Activated CD4-positive, alpha-beta T cell treated with anti-CD3 and anti-CD28 coated beads, Interleukin-2, amount 10 ng/mL, durations not matched to agents 7 days and 5 days (primary cell): ENCODE measurements around the gene BBS12. TPM values are rescaled to one million over a fixed set of nuclear protein-coding genes. Genes with fewer than 3 reads are reported as not detected.

Experiments used
- CTCF ChIA-PET: fragments of 350-600 bp; sonication (Branson Sonifier 250); formaldehyde crosslinking; loops from one replicate; lab custom pipeline; 2021; ENCODE audit warnings: antibody characterized with exemption; lab: Charles Lee
- POLR2A ChIA-PET: fragments of 350-600 bp; sonication (Branson Sonifier 250); formaldehyde crosslinking; loops from one replicate; lab custom pipeline; 2021; ENCODE audit warnings: antibody characterized with exemption; lab: Charles Lee
- DNase-seq: peaks from one replicate; pipeline ENCODE4 v3.0.0-alpha.2; 2020
- H3K27ac Mint-ChIP-seq: one replicate; pipeline ENCODE4 v1.8.0; 2021; ENCODE audit warnings: mild to moderate bottlenecking, moderate library complexity, mixed read lengths
- H3K27me3 Mint-ChIP-seq: one replicate; pipeline ENCODE4 v1.8.0; 2021; ENCODE audit warnings: mixed read lengths
- H3K36me3 Mint-ChIP-seq: one replicate; pipeline ENCODE4 v1.8.0; 2021; ENCODE audit warnings: low read depth, mixed read lengths
- H3K4me1 Mint-ChIP-seq: one replicate; pipeline ENCODE4 v1.8.0; 2021; ENCODE audit warnings: mixed read lengths
- H3K4me3 Mint-ChIP-seq: one replicate; pipeline ENCODE4 v1.8.0; 2021; ENCODE audit warnings: mild to moderate bottlenecking, moderate library complexity, mixed read lengths
- H3K9me3 Mint-ChIP-seq: one replicate; pipeline ENCODE4 v1.8.0; 2021; ENCODE audit warnings: mixed read lengths
- total RNA-seq, 2 experiments: library from RNA; stranded (reverse); gene quantifications; one replicate each; pipeline ENCODE4 v1.2.3, GENCODE V29; 2021

Gene BBS12
- total RNA-seq, 2 experiments from 2014 or later = 1.7 to 2.1 TPM

DNA sequence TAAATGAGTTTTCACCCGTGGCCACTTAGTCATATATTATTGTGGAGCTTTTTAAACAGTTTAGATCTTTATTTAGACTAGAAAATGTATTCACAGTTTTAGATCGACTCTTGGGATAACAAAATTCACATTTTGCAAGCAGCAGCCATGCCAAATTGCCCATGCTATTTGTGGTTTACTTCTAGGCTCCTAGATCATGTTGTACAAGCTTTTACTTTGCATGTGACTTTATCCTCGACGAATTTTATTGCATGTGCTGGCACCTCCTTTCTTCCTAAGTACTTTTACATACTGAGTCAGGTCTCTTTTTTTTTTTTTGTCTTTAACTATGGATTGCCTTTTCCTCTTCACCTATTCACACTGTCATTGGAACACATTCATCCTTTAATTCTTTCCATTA, 23.2 kb downstream of the BBS12 start:
- H3K27ac Mint-ChIP-seq = no peak overlapping the region
- peaks cover 5% of the 10 kb centered on the region for H3K4me1 Mint-ChIP-seq
- no peaks in the 10 kb centered on the region for H3K36me3 Mint-ChIP-seq
- DNase-seq = no peak
- ChIA-PET POLR2A (no interaction called here), CTCF (interaction anchor here (0.6 to 2.1 kb wide), 5 partner anchors 12 to 159 kb away, joined by 3 to 6 read pairs (median 3); no protein-coding TSS in a partner anchor)
- no peak overlapping the region for H3K4me3 Mint-ChIP-seq
- H3K9me3 Mint-ChIP-seq = no peaks in the 10 kb centered on the region
- peaks cover 44% of the 10 kb centered on the region for H3K27me3 Mint-ChIP-seq

- Mint-ChIP-seq H3K9me3 (no peaks in the 10 kb centered on the region), H3K36me3 (no peaks in the 10 kb centered on the region), H3K4me1 (peaks cover 22% of the 10 kb centered on the region), H3K4me3 (no peak overlapping the region), H3K27me3 (peaks cover 25% of the 10 kb centered on the region), H3K27ac (no peak overlapping the region)
- ChIA-PET POLR2A (interaction anchor here (1.0 kb wide), 1 partner anchor 161 kb away, joined by 3 read pairs; no protein-coding TSS in a partner anchor), CTCF (interaction anchor here (0.6 to 1.6 kb wide), 10 partner anchors 9 to 157 kb away, joined by 3 to 13 read pairs (median 4); partner anchors contain the start of gene BBS12)
- DNase-seq = no peak
Measured at GRCh38 chr4:122758033-122758432, 25.5 kb downstream of the BBS12 start.

DNA sequence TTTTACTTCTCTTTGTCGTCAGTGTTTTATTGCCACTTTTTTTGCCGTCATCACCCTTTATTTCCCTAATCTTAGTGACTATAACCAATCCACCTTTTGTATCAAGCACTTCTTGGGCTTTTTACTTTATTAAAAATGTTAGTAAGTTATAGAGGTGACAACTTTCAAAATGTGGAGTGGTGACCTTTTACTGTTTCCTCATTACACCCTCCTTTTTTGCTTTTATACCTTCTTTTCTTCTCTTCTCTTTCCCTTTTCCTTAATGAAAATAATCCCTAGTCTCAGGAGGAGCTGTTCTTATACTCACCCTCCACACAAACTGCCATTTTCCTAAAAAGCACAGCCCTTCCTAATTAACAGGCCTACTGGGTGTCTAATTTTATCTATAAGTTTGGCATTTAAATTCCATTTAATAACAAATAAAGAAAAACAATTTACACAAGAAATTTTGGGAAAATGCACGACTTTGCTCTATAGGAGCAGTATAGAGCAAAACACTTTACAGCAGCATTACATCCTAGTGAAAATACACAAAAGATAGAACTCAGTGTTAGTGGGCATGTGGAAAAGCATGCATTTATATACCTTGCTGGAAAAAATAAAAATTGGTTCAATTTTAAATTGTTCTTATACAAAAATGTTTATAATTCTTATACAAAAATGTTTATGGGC, 27.3 kb downstream of the BBS12 start:
- Mint-ChIP-seq H3K36me3 (no peaks in the 10 kb centered on the region), H3K27ac (peak overlapping the region; percentile 19), H3K4me1 (peaks cover 34% of the 10 kb centered on the region), H3K9me3 (no peaks in the 10 kb centered on the region), H3K27me3 (peaks cover 12% of the 10 kb centered on the region), H3K4me3 (no peak overlapping the region)
- CTCF ChIA-PET = no interaction called here
- DNase-seq = no peak
- POLR2A ChIA-PET = no interaction called here

GRCh38 chr4:122762520-122762919, 30.0 kb downstream of the BBS12 start:
- no peaks in the 10 kb centered on the region for H3K27me3 Mint-ChIP-seq
- H3K27ac Mint-ChIP-seq = no peak overlapping the region
- POLR2A ChIA-PET = no interaction called here
- H3K4me3 Mint-ChIP-seq = no peak overlapping the region
- DNase-seq = peak; percentile 21
- H3K4me1 Mint-ChIP-seq = peaks cover 37% of the 10 kb centered on the region
- no peaks in the 10 kb centered on the region for H3K9me3 Mint-ChIP-seq
- CTCF ChIA-PET = no interaction called here
- no peaks in the 10 kb centered on the region for H3K36me3 Mint-ChIP-seq

- H3K27ac Mint-ChIP-seq = no peak overlapping the region
- DNase-seq = no peak
- no peaks in the 10 kb centered on the region for H3K9me3 Mint-ChIP-seq
- H3K36me3 Mint-ChIP-seq = no peaks in the 10 kb centered on the region
- H3K4me3 Mint-ChIP-seq = no peak overlapping the region
- ChIA-PET CTCF (no interaction called here), POLR2A (no interaction called here)
- H3K27me3 Mint-ChIP-seq = no peaks in the 10 kb centered on the region
- H3K4me1 Mint-ChIP-seq = peaks cover 34% of the 10 kb centered on the region
Measured at GRCh38 chr4:122762966-122763716, 30.6 kb downstream of the BBS12 start.

GRCh38 chr4:122764071-122764820, 31.7 kb downstream of the BBS12 start:
- H3K27me3 Mint-ChIP-seq = no peaks in the 10 kb centered on the region
- POLR2A ChIA-PET = no interaction called here
- H3K9me3 Mint-ChIP-seq = no peaks in the 10 kb centered on the region
- CTCF ChIA-PET = no interaction called here
- DNase-seq = no peak
- no peaks in the 10 kb centered on the region for H3K36me3 Mint-ChIP-seq
- H3K4me1 Mint-ChIP-seq = peaks cover 33% of the 10 kb centered on the region
- H3K4me3 Mint-ChIP-seq = no peak overlapping the region
- no peak overlapping the region for H3K27ac Mint-ChIP-seq

DNA sequence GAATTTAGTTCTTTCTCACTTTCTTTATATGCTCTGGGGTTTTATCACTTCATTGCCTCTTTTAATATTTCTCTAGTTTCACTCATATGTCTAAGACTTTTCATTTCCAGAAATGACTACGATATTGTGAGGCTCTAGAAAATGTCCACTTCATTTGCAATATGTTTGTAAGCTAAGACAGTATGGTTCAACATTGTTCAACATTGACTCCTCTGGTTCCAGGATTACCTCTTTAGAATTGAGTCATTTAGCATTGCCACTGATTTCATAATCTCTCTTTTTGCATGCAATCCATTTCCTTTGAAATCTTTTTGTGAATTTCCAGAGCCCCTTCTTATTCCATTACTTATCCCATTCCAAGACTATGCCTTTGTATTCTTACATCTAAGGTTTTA, 32.3 kb downstream of the BBS12 start:
- Mint-ChIP-seq H3K27me3 (no peaks in the 10 kb centered on the region), H3K27ac (no peak overlapping the region), H3K36me3 (no peaks in the 10 kb centered on the region), H3K9me3 (no peaks in the 10 kb centered on the region), H3K4me1 (peaks cover 33% of the 10 kb centered on the region), H3K4me3 (no peak overlapping the region)
- ChIA-PET CTCF (interaction anchor here (0.6 kb wide), 1 partner anchor 283 kb away, joined by 3 read pairs; no protein-coding TSS in a partner anchor), POLR2A (no interaction called here)
- no peak for DNase-seq

GRCh38 chr4:122765692-122766352, 33.3 kb downstream of the BBS12 start:
- Mint-ChIP-seq H3K9me3 (no peaks in the 10 kb centered on the region), H3K27me3 (no peaks in the 10 kb centered on the region), H3K4me3 (no peak overlapping the region), H3K27ac (no peak overlapping the region), H3K4me1 (peaks cover 33% of the 10 kb centered on the region), H3K36me3 (no peaks in the 10 kb centered on the region)
- POLR2A ChIA-PET = no interaction called here
- CTCF ChIA-PET = interaction anchor here (1.1 to 1.5 kb wide), 2 partner anchors 20 to 163 kb away, joined by 3 to 4 read pairs; no protein-coding TSS in a partner anchor
- no peak for DNase-seq

DNA sequence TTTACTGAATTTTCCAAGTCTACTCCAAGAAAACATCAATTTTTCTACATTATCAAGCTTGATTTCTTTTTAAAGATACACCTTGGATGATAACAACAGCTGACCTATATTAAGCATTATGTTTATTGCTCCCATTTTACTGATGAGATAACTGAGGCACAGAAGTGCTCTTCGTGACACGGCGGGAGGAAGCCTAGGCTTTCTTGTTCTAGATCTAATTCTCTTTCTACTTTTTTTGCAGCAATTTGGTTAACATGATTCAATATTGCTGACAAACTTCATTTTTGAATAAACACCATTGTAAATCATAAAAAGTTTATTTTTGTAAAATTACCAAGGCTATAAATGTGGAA, 33.8 kb downstream of the BBS12 start:
- DNase-seq = no peak
- ChIA-PET CTCF (interaction anchor here (1.1 to 1.5 kb wide), 2 partner anchors 19 to 164 kb away, joined by 3 to 4 read pairs; no protein-coding TSS in a partner anchor), POLR2A (no interaction called here)
- no peak overlapping the region for H3K27ac Mint-ChIP-seq
- H3K4me3 Mint-ChIP-seq = no peak overlapping the region
- H3K36me3 Mint-ChIP-seq = no peaks in the 10 kb centered on the region
- H3K4me1 Mint-ChIP-seq = peaks cover 30% of the 10 kb centered on the region
- no peaks in the 10 kb centered on the region for H3K9me3 Mint-ChIP-seq
- H3K27me3 Mint-ChIP-seq = no peaks in the 10 kb centered on the region

DNA sequence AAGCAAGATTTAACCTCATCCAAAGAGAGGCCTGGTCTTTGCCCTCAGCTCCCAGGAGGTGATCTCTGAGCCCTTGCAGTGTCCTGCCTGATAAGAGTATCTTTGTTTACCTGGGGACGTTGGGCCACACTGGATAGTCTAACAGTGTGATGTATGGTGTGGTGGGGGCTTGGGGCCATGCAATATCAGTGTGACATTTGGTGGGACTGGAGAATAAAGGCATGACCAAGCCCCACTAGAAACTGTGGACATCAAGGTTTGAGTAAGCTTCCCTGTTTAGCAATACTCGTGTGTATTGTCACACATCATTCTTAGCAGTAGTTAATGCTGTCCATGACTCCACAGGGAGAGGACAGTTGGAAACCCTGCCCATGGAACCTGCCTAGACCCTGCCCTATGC, 34.4 kb downstream of the BBS12 start:
- H3K4me1 Mint-ChIP-seq = peaks cover 26% of the 10 kb centered on the region
- ChIA-PET CTCF (interaction anchor here (1.5 to 1.9 kb wide), 2 partner anchors 9 to 164 kb away, joined by 4 to 9 read pairs; no protein-coding TSS in a partner anchor), POLR2A (no interaction called here)
- no peaks in the 10 kb centered on the region for H3K36me3 Mint-ChIP-seq
- no peak overlapping the region for H3K27ac Mint-ChIP-seq
- H3K27me3 Mint-ChIP-seq = no peaks in the 10 kb centered on the region
- H3K9me3 Mint-ChIP-seq = no peaks in the 10 kb centered on the region
- DNase-seq = no peak
- no peak overlapping the region for H3K4me3 Mint-ChIP-seq

DNA sequence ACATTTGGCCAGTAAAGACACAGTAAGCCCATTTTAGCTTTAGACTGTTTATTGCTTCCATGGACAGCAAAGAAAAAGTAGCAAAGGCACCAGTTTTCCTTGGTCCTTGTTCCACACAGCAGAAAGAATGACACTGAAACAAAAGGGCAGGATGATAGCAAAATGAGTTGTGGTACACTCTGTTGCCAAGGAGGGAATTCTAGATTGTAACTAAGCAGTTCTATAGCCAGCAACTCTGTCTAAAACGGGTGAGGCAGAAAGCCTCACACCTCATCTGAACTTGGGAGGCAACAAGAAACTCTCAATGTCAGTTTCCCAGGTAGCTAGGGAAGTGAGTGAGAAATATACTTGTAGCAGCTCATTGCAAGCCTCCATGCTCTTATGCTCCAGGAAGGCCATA, 39.2 kb downstream of the BBS12 start:
- Mint-ChIP-seq H3K4me3 (no peak overlapping the region), H3K36me3 (no peaks in the 10 kb centered on the region), H3K27me3 (peaks cover 11% of the 10 kb centered on the region), H3K4me1 (no peaks in the 10 kb centered on the region), H3K9me3 (no peaks in the 10 kb centered on the region), H3K27ac (no peak overlapping the region)
- CTCF ChIA-PET = interaction anchor here (0.6 to 1.4 kb wide), 3 partner anchors 26 to 142 kb away, joined by 3 to 5 read pairs (median 3); no protein-coding TSS in a partner anchor
- no peak for DNase-seq
- POLR2A ChIA-PET = no interaction called here

GRCh38 chr4:122772311-122772710, 39.8 kb downstream of the BBS12 start:
- Mint-ChIP-seq H3K27ac (no peak overlapping the region), H3K4me1 (no peaks in the 10 kb centered on the region), H3K9me3 (no peaks in the 10 kb centered on the region), H3K27me3 (peaks cover 11% of the 10 kb centered on the region), H3K36me3 (no peaks in the 10 kb centered on the region), H3K4me3 (no peak overlapping the region)
- CTCF ChIA-PET = interaction anchor here (1.4 kb wide), 1 partner anchor 142 kb away, joined by 3 read pairs; no protein-coding TSS in a partner anchor
- DNase-seq = no peak
- POLR2A ChIA-PET = no interaction called here
